BJ (cell line): ENCODE data around the gene SPON1. TPM values are rescaled to one million over a fixed set of nuclear protein-coding genes. Genes with fewer than 3 reads are reported as not detected.

Experiments
- CTCF ChIA-PET: fragments of 350-600 bp; formaldehyde crosslinking; extraction: SDS; loops from one replicate; lab custom pipeline; 2021; ENCODE audit warnings: antibody characterized with exemption, inconsistent platforms; lab: Yijun Ruan, JAX
- POLR2A ChIA-PET: fragments of 300-600 bp; sonication (Branson Sonifier 250); formaldehyde crosslinking; extraction: SDS; loops from one replicate; lab custom pipeline; 2021; ENCODE audit warnings: antibody characterized with exemption; lab: Charles Lee
- DNase-seq: peaks from one replicate; pipeline ENCODE4 v3.0.0-alpha.2; 2011; ENCODE audit warnings: low read depth
- H3K27me3 ChIP-seq: 2 replicates; pipeline ENCODE4 v1.6.0; 2011; ENCODE audit warnings: low read length; ENCODE audit not compliant: control insufficient read depth, insufficient read depth
- H3K36me3 ChIP-seq: 2 replicates; pipeline ENCODE4 v1.5.1; 2011; ENCODE audit warnings: low read length; ENCODE audit not compliant: control insufficient read depth, insufficient read depth
- H3K4me3 ChIP-seq: 2 replicates; pipeline ENCODE4 v1.5.1; 2011; ENCODE audit warnings: low read depth, mild to moderate bottlenecking, control low read depth, low read length
- polyA plus RNA-seq: library from polyadenylated mRNA; depleted of rRNA; stranded (reverse); fragments of >200 nt; gene quantifications from 2 replicates; pipeline ENCODE4 v1.2.3, GENCODE V29; 2011
- TF ChIP-seq, protein P1 (sequence below): IDR thresholded peaks from 2 replicates; pipeline ENCODE4 v1.5.1; 2011; ENCODE audit warnings: low read depth, mild to moderate bottlenecking, control low read depth, inconsistent platforms, low read length, moderate library complexity; ENCODE audit not compliant: insufficient read depth

SPON1 gene
- polyA plus RNA-seq, 1 experiment = not detected

DNA sequence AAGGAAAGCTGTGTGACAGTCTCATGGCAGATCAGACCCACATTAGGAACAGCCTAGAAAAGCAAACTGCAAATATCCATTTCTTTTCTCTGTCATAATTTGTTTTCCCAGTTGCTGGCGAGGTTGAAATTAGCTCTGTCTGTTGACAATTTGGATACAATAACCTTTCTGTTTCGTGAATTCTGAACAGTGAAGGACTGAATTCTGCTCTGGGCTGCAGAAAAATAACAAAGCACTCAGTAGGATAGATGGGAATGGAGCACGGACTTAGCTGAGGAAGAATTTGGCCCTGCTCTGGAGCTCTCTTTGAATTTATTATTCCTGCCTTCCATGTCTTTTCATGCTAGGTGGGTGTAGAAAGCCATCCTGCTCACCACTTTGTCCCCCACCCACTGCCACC, 256.2 kb downstream of the SPON1 start:
- Histone ChIP-seq H3K27me3 (no peaks in the 10 kb centered on the region), H3K36me3 (no peaks in the 10 kb centered on the region), H3K4me3 (no peak overlapping the region)
- CTCF ChIA-PET = interaction anchor here (0.6 kb wide), 1 partner anchor 22 kb away, joined by 3 read pairs; no protein-coding TSS in a partner anchor
- TF ChIP-seq, protein P1, sequence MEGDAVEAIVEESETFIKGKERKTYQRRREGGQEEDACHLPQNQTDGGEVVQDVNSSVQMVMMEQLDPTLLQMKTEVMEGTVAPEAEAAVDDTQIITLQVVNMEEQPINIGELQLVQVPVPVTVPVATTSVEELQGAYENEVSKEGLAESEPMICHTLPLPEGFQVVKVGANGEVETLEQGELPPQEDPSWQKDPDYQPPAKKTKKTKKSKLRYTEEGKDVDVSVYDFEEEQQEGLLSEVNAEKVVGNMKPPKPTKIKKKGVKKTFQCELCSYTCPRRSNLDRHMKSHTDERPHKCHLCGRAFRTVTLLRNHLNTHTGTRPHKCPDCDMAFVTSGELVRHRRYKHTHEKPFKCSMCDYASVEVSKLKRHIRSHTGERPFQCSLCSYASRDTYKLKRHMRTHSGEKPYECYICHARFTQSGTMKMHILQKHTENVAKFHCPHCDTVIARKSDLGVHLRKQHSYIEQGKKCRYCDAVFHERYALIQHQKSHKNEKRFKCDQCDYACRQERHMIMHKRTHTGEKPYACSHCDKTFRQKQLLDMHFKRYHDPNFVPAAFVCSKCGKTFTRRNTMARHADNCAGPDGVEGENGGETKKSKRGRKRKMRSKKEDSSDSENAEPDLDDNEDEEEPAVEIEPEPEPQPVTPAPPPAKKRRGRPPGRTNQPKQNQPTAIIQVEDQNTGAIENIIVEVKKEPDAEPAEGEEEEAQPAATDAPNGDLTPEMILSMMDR = no peak
- DNase-seq = no peak
- POLR2A ChIA-PET = no interaction called here

DNA sequence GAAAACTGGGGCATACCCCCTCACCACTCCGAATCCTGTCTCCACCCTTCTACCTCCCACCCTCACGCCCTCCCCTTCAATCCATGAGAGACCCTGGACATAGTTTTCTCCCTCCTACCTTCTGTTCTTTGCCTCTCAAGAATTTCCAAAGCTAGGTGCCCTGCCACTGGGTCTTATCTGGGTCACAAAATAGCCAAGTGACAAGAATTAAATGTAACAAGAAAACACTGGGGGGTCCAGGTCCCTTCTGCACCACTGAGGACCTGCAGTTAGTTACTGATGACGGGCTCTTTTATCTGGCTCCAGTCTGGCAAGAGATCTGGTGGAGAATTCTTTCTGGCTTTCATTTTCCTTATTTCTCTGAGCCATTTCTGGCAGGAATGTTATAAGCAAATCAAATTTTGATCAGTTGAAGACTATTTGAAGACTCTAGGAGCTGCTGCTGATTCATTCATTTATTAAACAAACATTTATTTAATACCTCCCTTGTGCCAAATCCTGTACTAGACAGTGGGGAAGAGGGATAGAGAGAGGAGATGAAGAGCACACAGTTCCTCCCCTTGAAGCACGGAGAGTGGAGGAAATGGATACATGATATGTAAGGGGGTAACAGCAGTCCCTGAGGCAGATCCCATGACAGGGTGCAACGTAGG, 261.2 kb downstream of the SPON1 start:
- Histone ChIP-seq H3K27me3 (no peaks in the 10 kb centered on the region), H3K4me3 (no peak overlapping the region), H3K36me3 (no peaks in the 10 kb centered on the region)
- TF ChIP-seq, protein P1 = no peak
- ChIA-PET CTCF (interaction anchor here (0.8 kb wide), 1 partner anchor 13 kb away, joined by 3 read pairs; no protein-coding TSS in a partner anchor), POLR2A (no interaction called here)
- DNase-seq = no peak

- no peak overlapping the region for H3K4me3 ChIP-seq
- H3K36me3 ChIP-seq = no peaks in the 10 kb centered on the region
- TF ChIP-seq, protein P1 = no peak
- 0 out of 2 replicates have a peak, but pooled peaks cover 2% of the 10 kb centered on the region for H3K27me3 ChIP-seq
- ChIA-PET CTCF (interaction anchor here (0.8 kb wide), 1 partner anchor 12 kb away, joined by 3 read pairs; no protein-coding TSS in a partner anchor), POLR2A (no interaction called here)
- DNase-seq = no peak
Observed at GRCh38 chr11:14224395-14224794, 261.9 kb downstream of the SPON1 start.

DNA sequence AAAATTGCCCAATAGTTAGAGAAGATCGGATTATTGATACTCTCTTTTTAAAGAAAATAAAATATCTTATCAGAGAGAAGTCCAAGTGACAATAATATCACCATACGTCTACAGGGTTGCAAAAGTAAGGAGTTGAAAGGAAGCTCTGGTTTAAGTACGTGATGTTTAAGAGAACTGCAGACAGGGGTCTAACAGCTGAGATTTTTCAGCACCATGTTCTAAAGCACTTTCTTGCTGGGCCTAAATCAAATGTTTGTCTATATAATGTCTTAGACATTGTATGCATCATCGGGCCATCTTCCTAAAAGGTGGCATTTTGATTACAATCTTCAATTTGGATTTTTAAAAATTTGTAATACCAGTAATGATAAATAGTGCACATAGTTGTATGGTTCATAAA, 263.1 kb downstream of the SPON1 start:
- no peak for DNase-seq
- Histone ChIP-seq H3K27me3 (0 out of 2 replicates have a peak, but pooled peaks cover 3% of the 10 kb centered on the region), H3K36me3 (no peaks in the 10 kb centered on the region), H3K4me3 (no peak overlapping the region)
- ChIA-PET POLR2A (no interaction called here), CTCF (no interaction called here)
- TF ChIP-seq, protein P1 = no peak

- no peaks in the 10 kb centered on the region for H3K36me3 ChIP-seq
- POLR2A ChIA-PET = no interaction called here
- TF ChIP-seq, protein P1 = no peak
- 0 out of 2 replicates have a peak, but pooled peaks cover 3% of the 10 kb centered on the region for H3K27me3 ChIP-seq
- no peak for DNase-seq
- H3K4me3 ChIP-seq = no peak overlapping the region
- CTCF ChIA-PET = interaction anchor here (0.6 to 1.8 kb wide), 2 partner anchors 8 to 22 kb away, joined by 3 to 6 read pairs; no protein-coding TSS in a partner anchor
Observed at GRCh38 chr11:14228356-14228755, 265.8 kb downstream of the SPON1 start.
